Subcutaneous adipose tissue (tissue), 4 donors: Measurements from ENCODE around the gene TNFRSF6B. TPM values are rescaled to one million over a fixed set of nuclear protein-coding genes. Genes with fewer than 3 reads are reported as not detected.

Experiments
- CTCF ChIP-seq: fragments of 450-650 bp; IDR thresholded peaks from one replicate; pipeline ENCODE4 v1.5.1; 2016; ENCODE audit warnings: low read depth, mild to moderate bottlenecking, control low read depth, antibody characterized with exemption, moderate library complexity
- total RNA-seq, 4 donors: library from RNA; depleted of rRNA; stranded (reverse); fragments of >200 nt; gene quantifications; one replicate each; pipeline ENCODE4 v1.1.0, GENCODE V29; 2016

TNFRSF6B gene
- total RNA-seq, 4 donors from 2014 or later: 1.1 to 41.6 (median 10.8) TPM

- no peak for TF ChIP-seq CTCF
These were observed 42.9 kb downstream of the TNFRSF6B start, which contains the start of gene SLC2A4RG for GRCh38 chr20:63739130-63740069. Gene SLC2A4RG (plus strand): TSS chr20:63739776. CDS start chr20:63739913, 137 bp downstream.

GRCh38 chr20:63740070-63740626 is 43.7 kb downstream of the TNFRSF6B start:
- no peak for TF ChIP-seq CTCF

GRCh38 chr20:63740627-63741353 is 44.3 kb downstream of the TNFRSF6B start:
- TF ChIP-seq CTCF: no peak

GRCh38 chr20:63741354-63741675 is 44.9 kb downstream of the TNFRSF6B start:
- no peak for TF ChIP-seq CTCF

GRCh38 chr20:63741676-63742380 is 45.4 kb downstream of the TNFRSF6B start:
- TF ChIP-seq CTCF: no peak

- TF ChIP-seq CTCF: no peak
These were observed 46.1 kb downstream of the TNFRSF6B start for GRCh38 chr20:63742381-63743024.
